Progenitor cell of endocrine pancreas (in vitro differentiated cells): ENCODE results near the gene SOHLH1. TPM values are rescaled to one million over a fixed set of nuclear protein-coding genes. Genes with fewer than 3 reads are reported as not detected.

ENCODE experiments used
- DNase-seq: peaks from one replicate; pipeline ENCODE4 v3.0.0; 2021; ENCODE audit warnings: low spot score; ENCODE audit not compliant: unreplicated experiment
- H3K27ac Mint-ChIP-seq: 2 replicates; pipeline ENCODE4 v1.8.0; 2021; ENCODE audit warnings: mild to moderate bottlenecking, moderate library complexity, mixed read lengths
- H3K27me3 Mint-ChIP-seq: 2 replicates; pipeline ENCODE4 v1.8.0; 2021; ENCODE audit warnings: mixed read lengths
- H3K36me3 Mint-ChIP-seq: 2 replicates; pipeline ENCODE4 v1.8.0; 2022; ENCODE audit warnings: mixed read lengths; ENCODE audit not compliant: insufficient read depth
- H3K4me1 Mint-ChIP-seq: 2 replicates; pipeline ENCODE4 v1.8.0; 2021; ENCODE audit warnings: low read depth, mixed read lengths
- H3K4me3 Mint-ChIP-seq: 2 replicates; pipeline ENCODE4 v1.8.0; 2021; ENCODE audit warnings: low read depth, mild to moderate bottlenecking, moderate library complexity, mixed read lengths
- H3K9me3 Mint-ChIP-seq: 2 replicates; pipeline ENCODE4 v1.8.0; 2021; ENCODE audit warnings: low read depth, mixed read lengths
- CTCF ChIP-seq: fragments of 200-600 bp; sonication (generic); IDR thresholded peaks from one replicate; pipeline ENCODE4 v1.5.0; 2021; ENCODE audit warnings: antibody characterized with exemption, mild to moderate bottlenecking; ENCODE audit not compliant: unreplicated experiment
- total RNA-seq: library from RNA; stranded (reverse); gene quantifications from 2 replicates; pipeline ENCODE4 v1.2.1, GENCODE V29; 2021

SOHLH1 gene
- total RNA-seq, 1 donor from 2014 or later, result not detected

GRCh38 chr9:135727257-135727875 is 28.1 kb upstream of the SOHLH1 start:
- DNase-seq, result no peak
- Mint-ChIP-seq H3K4me1 (peaks cover 2% of the 10 kb centered on the region), H3K9me3 (peaks cover 9% of the 10 kb centered on the region)

DNA sequence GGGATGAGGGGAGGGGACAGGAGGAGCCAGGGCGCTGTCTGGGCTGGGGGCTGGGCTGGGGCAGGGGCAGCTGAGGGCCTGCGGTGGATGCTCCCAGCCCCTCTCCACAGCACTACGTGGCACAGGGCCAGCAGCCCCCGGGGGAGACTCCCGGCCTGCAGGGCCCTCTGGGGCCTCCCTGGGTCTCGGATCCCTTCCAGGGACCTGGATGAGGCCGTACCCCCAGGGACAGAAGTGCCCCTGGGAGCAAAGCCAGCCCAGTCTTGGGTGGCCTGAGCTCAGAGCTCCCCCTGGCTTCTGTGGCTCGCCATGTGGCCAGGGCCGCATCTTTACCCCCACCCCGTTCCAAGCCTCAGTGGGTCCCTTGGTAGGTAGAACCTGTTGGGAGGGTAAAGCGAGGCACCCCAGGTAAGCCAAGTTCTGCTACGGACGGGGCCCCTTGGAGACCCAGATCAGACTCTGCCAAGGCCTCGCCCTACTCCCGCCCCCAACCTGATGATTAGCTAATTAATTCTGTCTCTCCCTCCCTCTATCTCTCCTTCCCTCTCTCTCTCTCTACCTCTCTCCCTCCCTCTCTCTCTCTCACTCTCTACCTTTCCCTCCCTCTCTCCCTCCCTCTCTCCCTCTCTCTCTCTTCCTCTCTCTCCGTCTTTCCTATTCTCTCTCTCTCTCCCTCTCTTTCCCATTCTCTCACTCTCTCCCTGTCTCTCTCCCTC is 27.0 kb upstream of the SOHLH1 start:
- DNase-seq, result no peak
- peaks cover 2% of the 10 kb centered on the region for H3K4me1 Mint-ChIP-seq
- H3K4me3 Mint-ChIP-seq, result no peak overlapping the region
- peaks cover 23% of the 10 kb centered on the region for H3K27me3 Mint-ChIP-seq
- H3K27ac Mint-ChIP-seq, result no peak overlapping the region
- H3K9me3 Mint-ChIP-seq, result peaks cover 4% of the 10 kb centered on the region
- TF ChIP-seq CTCF, result no peak
- H3K36me3 Mint-ChIP-seq, result no peaks in the 10 kb centered on the region

More at GRCh38 chr9:135727257-135727875, 28.1 kb upstream of the SOHLH1 start:
- Mint-ChIP-seq H3K27ac (no peak overlapping the region), H3K27me3 (peaks cover 23% of the 10 kb centered on the region), H3K36me3 (no peaks in the 10 kb centered on the region), H3K4me3 (no peak overlapping the region)
- TF ChIP-seq CTCF, result no peak

DNA sequence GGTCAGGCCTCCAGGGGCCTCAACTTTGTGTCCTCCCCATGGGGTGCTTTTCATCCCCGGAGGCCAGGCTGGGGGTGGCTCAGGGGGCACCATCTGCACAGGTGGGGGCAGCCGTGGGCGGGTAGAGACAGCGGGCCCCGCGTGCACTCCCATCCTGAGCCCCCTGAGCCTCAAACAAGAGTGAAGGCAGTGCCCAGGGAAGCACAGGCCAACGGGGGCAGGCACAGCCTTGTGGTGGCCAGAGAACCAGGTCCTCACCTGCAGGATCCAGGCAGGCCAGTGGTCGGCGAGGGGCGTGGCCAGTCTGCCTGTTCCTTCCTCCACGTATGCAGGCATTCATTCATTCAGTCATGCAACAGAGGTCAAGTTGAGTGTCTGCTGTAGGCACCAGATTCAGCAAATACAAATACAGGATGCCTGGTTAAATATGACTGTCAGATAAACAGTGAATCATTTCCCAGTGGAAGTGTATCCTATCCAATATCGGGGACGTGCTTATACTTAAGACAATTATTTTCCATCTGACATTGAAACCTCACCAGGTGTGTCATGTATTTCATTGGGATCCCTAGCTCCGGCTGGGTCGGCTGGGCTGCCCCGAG is 25.0 kb upstream of the SOHLH1 start:
- no peak overlapping the region for H3K4me3 Mint-ChIP-seq
- H3K27ac Mint-ChIP-seq, result no peak overlapping the region
- H3K9me3 Mint-ChIP-seq, result no peaks in the 10 kb centered on the region
- peaks cover 2% of the 10 kb centered on the region for H3K4me1 Mint-ChIP-seq
- no peak for DNase-seq
- TF ChIP-seq CTCF, result no peak
- H3K27me3 Mint-ChIP-seq, result peaks cover 18% of the 10 kb centered on the region
- no peaks in the 10 kb centered on the region for H3K36me3 Mint-ChIP-seq

DNA sequence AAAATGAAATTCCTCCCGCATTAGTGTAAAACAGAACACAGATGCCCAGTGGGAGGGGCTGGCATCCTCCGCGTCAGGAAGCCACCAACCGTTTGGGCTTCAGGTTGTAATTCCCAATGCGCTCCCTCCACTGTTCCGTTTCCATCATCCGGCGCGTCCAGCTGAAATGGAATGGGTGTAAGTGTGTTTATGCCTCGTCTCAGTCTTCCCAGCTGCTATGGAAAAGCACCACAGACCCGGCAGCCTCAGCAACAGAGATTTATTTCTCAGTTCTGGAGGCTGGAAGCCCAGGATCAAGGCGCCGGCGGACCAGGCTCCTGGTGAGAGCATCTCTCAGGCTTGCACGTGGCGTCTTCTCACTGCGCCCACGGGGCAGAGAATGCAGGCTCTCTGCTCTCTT is 23.1 kb upstream of the SOHLH1 start:
- no peaks in the 10 kb centered on the region for H3K36me3 Mint-ChIP-seq
- TF ChIP-seq CTCF, result no peak
- peaks cover 11% of the 10 kb centered on the region for H3K27me3 Mint-ChIP-seq
- peaks cover 2% of the 10 kb centered on the region for H3K4me1 Mint-ChIP-seq
- no peak overlapping the region for H3K27ac Mint-ChIP-seq
- no peak for DNase-seq
- no peaks in the 10 kb centered on the region for H3K9me3 Mint-ChIP-seq
- H3K4me3 Mint-ChIP-seq, result no peak overlapping the region

GRCh38 chr9:135719472-135719871 is 20.2 kb upstream of the SOHLH1 start:
- peaks cover 30% of the 10 kb centered on the region for H3K27me3 Mint-ChIP-seq
- no peak for TF ChIP-seq CTCF
- H3K4me3 Mint-ChIP-seq, result no peak overlapping the region
- H3K9me3 Mint-ChIP-seq, result no peaks in the 10 kb centered on the region
- H3K27ac Mint-ChIP-seq, result no peak overlapping the region
- H3K4me1 Mint-ChIP-seq, result no peaks in the 10 kb centered on the region
- H3K36me3 Mint-ChIP-seq, result no peaks in the 10 kb centered on the region
- no peak for DNase-seq
